ENCODE data around the gene SERPINB12.

- TF ChIP-seq JUN (CRISPR knock-in tag; IDR thresholded peaks at IDR 0.05) (no peak), ADNP (CRISPR knock-in tag; IDR thresholded peaks at IDR 0.05) (no peak), SNRNP70 (IDR thresholded peaks at IDR 0.05; ENCODE audit: low read depth, low read length) (no peak), RNF2 (conservative IDR thresholded peaks at IDR 0.05; ENCODE audit: low read depth) (no peak)
These were observed 54.8 kb downstream of the SERPINB12 start for GRCh38 chr18:63596964-63597363.

Measured in HepG2 (cell line).